Testis (tissue), 2 donors: ENCODE data around the gene NUDT14.

Experiments used
- CTCF ChIP-seq, 3 experiments: fragments of 450-650 bp in 2 of 3; fragments of 200-600 bp in 1 of 3; sonication (generic) in 1 of 3; IDR thresholded peaks; one replicate each; pipeline ENCODE4 v1.5.1; 2016 to 2019; ENCODE audit warnings: antibody characterized with exemption in 3 of 3, mild to moderate bottlenecking in 2 of 3, moderate library complexity in 1 of 3
- POLR2A ChIP-seq: fragments of 450-650 bp; IDR thresholded peaks from one replicate; pipeline ENCODE4 v1.6.1; 2017; ENCODE audit warnings: antibody characterized with exemption, mild to moderate bottlenecking, moderate library complexity

- TF ChIP-seq CTCF (IDR thresholded peaks at IDR 0.05) = no peak
- TF ChIP-seq POLR2A = no peak
Measured at GRCh38 chr14:105201156-105201924, 20.2 kb upstream of the NUDT14 start.
